Measurements from ENCODE around the gene UNC50.

- TF ChIP-seq POLR2A (IDR thresholded peaks at IDR 0.05) (no peak), CTCF (IDR thresholded peaks at IDR 0.05) (no peak), POLR2AphosphoS5 (IDR thresholded peaks at IDR 0.05) (no peak), EP300 (IDR thresholded peaks at IDR 0.05) (no peak)
Measured at GRCh38 chr2:98565286-98565860, 43.0 kb upstream of the UNC50 start.

Measured in gastroesophageal sphincter (tissue), 3 donors.